A549 (cell line): Measurements from ENCODE around the gene CADM1.

Experiments used
- BHLHE40 ChIP-seq: IDR thresholded peaks from 2 replicates; pipeline ENCODE4 v1.6.1; 2012; ENCODE audit warnings: low read depth, low read length, inconsistent platforms
- CHD2 ChIP-seq: fragments of 150-350 bp; IDR thresholded peaks from 2 replicates; pipeline ENCODE4 v1.6.1; 2014; ENCODE audit warnings: low read length; ENCODE audit not compliant: partially characterized antibody
- CTCF ChIP-seq: fragments of >200 bp; sonication (Bioruptor Twin); formaldehyde crosslinking; IDR thresholded peaks from 3 replicates; pipeline ENCODE4 v1.5.1; 2016
- EP300 ChIP-seq, 2 experiments: fragments of >200 bp; sonication (Bioruptor Twin); formaldehyde crosslinking; IDR thresholded peaks; 2 replicates in 1 of 2; 3 replicates in 1 of 2; pipeline ENCODE4 v1.6.1; 2016 to 2017
- HMGXB4 ChIP-seq: fragments of 250-450 bp; sonication (Bioruptor Pico); IDR thresholded peaks from 2 replicates; pipeline ENCODE4 v1.5.0; 2021; ENCODE audit warnings: mild to moderate bottlenecking, moderate library complexity, borderline replicate concordance
- MAX ChIP-seq: IDR thresholded peaks from 2 replicates; pipeline ENCODE4 v1.6.1; 2012
- NFE2L2 ChIP-seq: fragments of 150-350 bp; conservative IDR thresholded peaks from 2 replicates; pipeline ENCODE4 v1.6.1; 2014; ENCODE audit warnings: low read length
- POLR2A ChIP-seq: IDR thresholded peaks from 2 replicates; pipeline ENCODE4 v1.6.1; 2012; ENCODE audit warnings: mild to moderate bottlenecking, low read length
- RAD21 ChIP-seq, 2 experiments: fragments of >200 bp in 1 of 2; sonication (Bioruptor Twin) in 1 of 2; formaldehyde crosslinking in 1 of 2; IDR thresholded peaks in 1 of 2; conservative IDR thresholded peaks in 1 of 2; 2 replicates in 1 of 2; 3 replicates in 1 of 2; pipeline ENCODE4 v1.6.1; 2012 to 2018; ENCODE audit warnings: inconsistent platforms in 1 of 2
- SMC3 ChIP-seq: fragments of >200 bp; sonication (Bioruptor Twin); formaldehyde crosslinking; IDR thresholded peaks from 3 replicates; pipeline ENCODE4 v1.6.1; 2018; ENCODE audit warnings: inconsistent platforms
- USF2 ChIP-seq: fragments of 450-650 bp; IDR thresholded peaks from 2 replicates; pipeline ENCODE4 v1.6.1; 2014; ENCODE audit warnings: antibody characterized with exemption
- ZFP36 ChIP-seq: fragments of 450-650 bp; IDR thresholded peaks from 2 replicates; pipeline ENCODE4 v1.6.1; 2014; ENCODE audit warnings: borderline replicate concordance; ENCODE audit not compliant: partially characterized antibody

- TF ChIP-seq MAX (no peak), CHD2 (no peak), CTCF (no peak), EP300 (IDR thresholded peaks at IDR 0.05) (no peak), HMGXB4 (CRISPR knock-in tag) (no peak), POLR2A (no peak), USF2 (no peak), BHLHE40 (no peak), NFE2L2 (no peak), ZFP36 (no peak), SMC3 (no peak), RAD21 (conservative IDR thresholded peaks at IDR 0.05 in 1 of 2, IDR thresholded peaks at IDR 0.05 in 1 of 2) (no peak)
These were observed 371.6 kb downstream of the CADM1 start for GRCh38 chr11:115132436-115133228.
